ENCODE data around the gene CACNA1H. TPM values are rescaled to one million over a fixed set of nuclear protein-coding genes. Genes with fewer than 3 reads are reported as not detected.

The CACNA1H gene
- total RNA-seq (2021; ENCODE audit: unreplicated experiment) (31.1 TPM), Bru-seq, nascent RNA (percentile 49 among the genes with signal in this experiment), BruChase-seq, experiment 1, labeled RNA remaining after a 2-hour chase (percentile 61 among the genes with signal in this experiment), BruChase-seq, experiment 2, labeled RNA remaining after a 6-hour chase (percentile 70 among the genes with signal in this experiment)
- 40.3 TPM for polyA plus RNA-seq (2012; ENCODE audit: insufficient read length)
- long read RNA-seq, partial matches to known transcripts, result 73 of 125 reads
- long read RNA-seq, other reads (novel, unspliced or antisense), result 52 of 125 reads

GRCh38 chr16:1152651-1153259 lies at the start of gene CACNA1H:
Gene CACNA1H, plus strand, starts transcription at chr16:1153106. Its CDS starts 632 bp downstream, at chr16:1153738.
- Histone ChIP-seq H3K4me3 (ENCODE audit: low read depth in 2 of 2, low read length in 2 of 2) (peak within 1 kb of the TSS; percentile 43 to 46), H3K36me3 (ENCODE audit: control insufficient read depth, insufficient read depth, low read length) (no peaks in the 10 kb centered on the region), H3K27ac (ENCODE audit: low read length) (peak within 1 kb of the TSS; percentile 59), H3K27me3 (ENCODE audit: control insufficient read depth, insufficient read depth, low read length) (no peaks in the 10 kb centered on the region), H3K9me3 (ENCODE audit: control insufficient read depth, insufficient read depth, low read depth, low read length) (no peaks in the 10 kb centered on the region), H3K4me1 (ENCODE audit: control insufficient read depth, insufficient read depth, low read length) (peaks cover 34% of the 10 kb centered on the region)
- in situ Hi-C loops (cut with HindIII; ENCODE audit: low pct_unique_long_range_greater_than_20kb, low sequenced_read_pairs) (no loop called here), intact Hi-C loops (cut with micrococcal nuclease; ENCODE audit: unreplicated experiment) (no loop called here)
- ATAC-seq, result peak; percentile 48
- POLR2A ChIA-PET, result no interaction called here
- DNase-seq (ENCODE audit: low read depth, low spot score), result no peak
- BruUV-seq (replicated peaks), result no TSS peak
- CTCF ChIA-PET, result no interaction called here
- TF ChIP-seq TCF7L2 (IDR thresholded peaks at IDR 0.05; ENCODE audit: low read depth, low read length), result no peak
- no peak for TF ChIP-seq SIN3A (IDR thresholded peaks at IDR 0.05; ENCODE audit: borderline replicate concordance, insufficient read depth, low read depth, low read length)
- no peak; the same call in 1 of the 2 replicates for TF ChIP-seq CTCF (IDR thresholded peaks at IDR 0.05)
- no peak for TF ChIP-seq POLR2AphosphoS5 (IDR thresholded peaks at IDR 0.05; ENCODE audit: low read depth, low read length)
- no peak for TF ChIP-seq REST (IDR thresholded peaks at IDR 0.05; ENCODE audit: insufficient read depth in 1 of 2, low read depth in 2 of 2, low read length in 1 of 2)

GRCh38 chr16:1103636-1103980 lies 49.3 kb upstream of the CACNA1H start:
- in situ Hi-C loops (cut with HindIII; ENCODE audit: low pct_unique_long_range_greater_than_20kb, low sequenced_read_pairs) (no loop called here), intact Hi-C loops (cut with micrococcal nuclease; ENCODE audit: unreplicated experiment) (loop anchor here (1.0 kb wide), 1 partner anchor 46 kb away; no protein-coding TSS in a partner anchor)
- no peak for ATAC-seq
- Histone ChIP-seq H3K27me3 (ENCODE audit: control insufficient read depth, insufficient read depth, low read length) (no peaks in the 10 kb centered on the region), H3K4me3 (ENCODE audit: low read depth in 2 of 2, low read length in 2 of 2) (peak overlapping the region in 1 of 2 experiments; percentile 39; a peak in 1 of 4 replicates), H3K4me1 (ENCODE audit: control insufficient read depth, insufficient read depth, low read length) (peaks cover 41% of the 10 kb centered on the region), H3K9me3 (ENCODE audit: control insufficient read depth, insufficient read depth, low read depth, low read length) (no peaks in the 10 kb centered on the region), H3K27ac (ENCODE audit: low read length) (no peak overlapping the region), H3K36me3 (ENCODE audit: control insufficient read depth, insufficient read depth, low read length) (no peaks in the 10 kb centered on the region)
- ChIA-PET POLR2A (interaction anchor here (0.7 kb wide), 1 partner anchor 135 kb away, joined by 4 read pairs; no protein-coding TSS in a partner anchor), CTCF (interaction anchor here (1.2 kb wide), 1 partner anchor 34 kb away, joined by 3 read pairs; no protein-coding TSS in a partner anchor)
- BruUV-seq (replicated peaks), result no TSS peak
- DNase-seq (ENCODE audit: low read depth, low spot score), result no peak
- no peak for TF ChIP-seq CTCF (IDR thresholded peaks at IDR 0.05)
- no peak for TF ChIP-seq REST (IDR thresholded peaks at IDR 0.05; ENCODE audit: insufficient read depth in 1 of 2, low read depth in 2 of 2, low read length in 1 of 2)
- no peak for TF ChIP-seq TCF7L2 (IDR thresholded peaks at IDR 0.05; ENCODE audit: low read depth, low read length)
- TF ChIP-seq SIN3A (IDR thresholded peaks at IDR 0.05; ENCODE audit: borderline replicate concordance, insufficient read depth, low read depth, low read length), result no peak
- TF ChIP-seq POLR2AphosphoS5 (IDR thresholded peaks at IDR 0.05; ENCODE audit: low read depth, low read length), result no peak
